ENCODE results near the gene TCHHL1. TPM values are rescaled to one million over a fixed set of nuclear protein-coding genes. Genes with fewer than 3 reads are reported as not detected.
"Not testable (repeated sequence)": the region's sequence is repeated elsewhere in the genome, so short reads cannot be mapped to it uniquely, and the experiment has no call there.

The TCHHL1 gene
- total RNA-seq, 1 donor from 2014 or later = not detected

- TF ChIP-seq, protein P1, sequence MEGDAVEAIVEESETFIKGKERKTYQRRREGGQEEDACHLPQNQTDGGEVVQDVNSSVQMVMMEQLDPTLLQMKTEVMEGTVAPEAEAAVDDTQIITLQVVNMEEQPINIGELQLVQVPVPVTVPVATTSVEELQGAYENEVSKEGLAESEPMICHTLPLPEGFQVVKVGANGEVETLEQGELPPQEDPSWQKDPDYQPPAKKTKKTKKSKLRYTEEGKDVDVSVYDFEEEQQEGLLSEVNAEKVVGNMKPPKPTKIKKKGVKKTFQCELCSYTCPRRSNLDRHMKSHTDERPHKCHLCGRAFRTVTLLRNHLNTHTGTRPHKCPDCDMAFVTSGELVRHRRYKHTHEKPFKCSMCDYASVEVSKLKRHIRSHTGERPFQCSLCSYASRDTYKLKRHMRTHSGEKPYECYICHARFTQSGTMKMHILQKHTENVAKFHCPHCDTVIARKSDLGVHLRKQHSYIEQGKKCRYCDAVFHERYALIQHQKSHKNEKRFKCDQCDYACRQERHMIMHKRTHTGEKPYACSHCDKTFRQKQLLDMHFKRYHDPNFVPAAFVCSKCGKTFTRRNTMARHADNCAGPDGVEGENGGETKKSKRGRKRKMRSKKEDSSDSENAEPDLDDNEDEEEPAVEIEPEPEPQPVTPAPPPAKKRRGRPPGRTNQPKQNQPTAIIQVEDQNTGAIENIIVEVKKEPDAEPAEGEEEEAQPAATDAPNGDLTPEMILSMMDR (IDR thresholded peaks at IDR 0.05; ENCODE audit: partially characterized antibody, unreplicated experiment) = no peak
- no peak for DNase-seq
- Mint-ChIP-seq H3K9me3 (ENCODE audit: unreplicated experiment) (no peaks in the 10 kb centered on the region), H3K27ac (ENCODE audit: unreplicated experiment) (no peak overlapping the region), H3K4me1 (ENCODE audit: low read depth, unreplicated experiment) (no peaks in the 10 kb centered on the region), H3K36me3 (ENCODE audit: unreplicated experiment) (no peaks in the 10 kb centered on the region), H3K4me3 (ENCODE audit: unreplicated experiment) (no peak overlapping the region), H3K27me3 (ENCODE audit: unreplicated experiment) (no peaks in the 10 kb centered on the region)
Measured at GRCh38 chr1:152086760-152087159, 2.1 kb downstream of the TCHHL1 start.

DNA sequence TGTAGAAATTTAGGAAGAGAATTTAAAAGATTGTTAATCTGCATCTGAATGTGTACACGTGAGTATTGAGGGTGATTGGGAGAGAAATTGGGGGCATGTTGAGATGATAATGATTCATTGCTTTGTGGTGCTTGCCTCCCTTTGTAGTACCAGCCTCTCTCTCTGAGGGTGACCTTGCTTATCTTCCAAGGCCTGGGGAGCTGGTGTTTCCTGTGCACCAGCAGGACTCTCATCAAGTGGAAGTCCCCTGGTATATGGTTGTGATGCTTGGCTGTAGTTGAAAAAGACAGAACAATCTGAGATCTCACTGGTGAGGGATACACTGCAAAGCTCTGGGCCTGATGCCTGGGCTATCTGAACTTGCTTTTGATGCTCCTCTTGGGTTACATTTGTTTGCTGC lies 4.0 kb downstream of the TCHHL1 start:
- TF ChIP-seq, protein P1 (IDR thresholded peaks at IDR 0.05; ENCODE audit: partially characterized antibody, unreplicated experiment) = no peak
- H3K9me3 Mint-ChIP-seq (ENCODE audit: unreplicated experiment) = no peaks in the 10 kb centered on the region
- no peaks in the 10 kb centered on the region for H3K4me1 Mint-ChIP-seq (ENCODE audit: low read depth, unreplicated experiment)
- H3K27me3 Mint-ChIP-seq (ENCODE audit: unreplicated experiment) = no peaks in the 10 kb centered on the region
- H3K36me3 Mint-ChIP-seq (ENCODE audit: unreplicated experiment) = no peaks in the 10 kb centered on the region
- DNase-seq = no peak
- no peak overlapping the region for H3K4me3 Mint-ChIP-seq (ENCODE audit: unreplicated experiment)
- no peak overlapping the region for H3K27ac Mint-ChIP-seq (ENCODE audit: unreplicated experiment)

GRCh38 chr1:152081026-152081425 lies 7.8 kb downstream of the TCHHL1 start:
- H3K4me1 Mint-ChIP-seq (ENCODE audit: low read depth, unreplicated experiment); DNase-seq; H3K36me3 Mint-ChIP-seq (ENCODE audit: unreplicated experiment); H3K9me3 Mint-ChIP-seq (ENCODE audit: unreplicated experiment); H3K27ac Mint-ChIP-seq (ENCODE audit: unreplicated experiment); H3K4me3 Mint-ChIP-seq (ENCODE audit: unreplicated experiment); H3K27me3 Mint-ChIP-seq (ENCODE audit: unreplicated experiment): not testable (repeated sequence)

DNA sequence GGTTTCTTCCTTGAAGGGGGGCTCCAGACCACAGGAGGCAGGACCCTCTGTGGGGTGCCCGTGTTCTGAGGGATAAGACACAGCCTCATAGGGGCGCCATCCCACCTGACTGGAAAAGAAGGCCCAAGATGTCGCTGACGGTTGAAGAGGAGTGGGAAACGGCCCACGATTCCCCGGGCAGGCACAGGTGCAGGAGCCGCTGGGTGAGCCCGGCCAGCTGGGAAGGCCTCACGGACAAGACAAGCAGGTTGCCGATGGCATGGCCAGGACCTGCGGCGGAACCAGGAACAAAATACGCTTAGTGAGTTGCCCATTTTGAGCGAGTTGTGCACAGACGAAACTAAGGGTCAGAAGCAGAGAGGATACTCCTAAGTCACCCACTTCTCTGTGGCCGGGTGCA lies 8.4 kb downstream of the TCHHL1 start:
- H3K27ac Mint-ChIP-seq (ENCODE audit: unreplicated experiment); H3K9me3 Mint-ChIP-seq (ENCODE audit: unreplicated experiment); H3K4me1 Mint-ChIP-seq (ENCODE audit: low read depth, unreplicated experiment); H3K27me3 Mint-ChIP-seq (ENCODE audit: unreplicated experiment); H3K4me3 Mint-ChIP-seq (ENCODE audit: unreplicated experiment); DNase-seq; H3K36me3 Mint-ChIP-seq (ENCODE audit: unreplicated experiment): not testable (repeated sequence)

GRCh38 chr1:152078831-152079441 lies 9.9 kb downstream of the TCHHL1 start:
- TF ChIP-seq, protein P1 (IDR thresholded peaks at IDR 0.05; ENCODE audit: partially characterized antibody, unreplicated experiment) = no peak
- DNase-seq = no peak
- no peak overlapping the region for H3K27ac Mint-ChIP-seq (ENCODE audit: unreplicated experiment)
- H3K4me3 Mint-ChIP-seq (ENCODE audit: unreplicated experiment) = no peak overlapping the region
- peaks cover 4% of the 10 kb centered on the region for H3K9me3 Mint-ChIP-seq (ENCODE audit: unreplicated experiment)
- no peaks in the 10 kb centered on the region for H3K4me1 Mint-ChIP-seq (ENCODE audit: low read depth, unreplicated experiment)
- H3K27me3 Mint-ChIP-seq (ENCODE audit: unreplicated experiment) = no peaks in the 10 kb centered on the region
- H3K36me3 Mint-ChIP-seq (ENCODE audit: unreplicated experiment) = peaks cover 4% of the 10 kb centered on the region

- Mint-ChIP-seq H3K27ac (ENCODE audit: unreplicated experiment) (no peak overlapping the region), H3K4me1 (ENCODE audit: low read depth, unreplicated experiment) (no peaks in the 10 kb centered on the region), H3K9me3 (ENCODE audit: unreplicated experiment) (no peaks in the 10 kb centered on the region), H3K36me3 (ENCODE audit: unreplicated experiment) (no peaks in the 10 kb centered on the region), H3K4me3 (ENCODE audit: unreplicated experiment) (no peak overlapping the region), H3K27me3 (ENCODE audit: unreplicated experiment) (peaks cover 2% of the 10 kb centered on the region)
- DNase-seq = no peak
- TF ChIP-seq, protein P1 (IDR thresholded peaks at IDR 0.05; ENCODE audit: partially characterized antibody, unreplicated experiment) = no peak
Measured at GRCh38 chr1:152072311-152072710, 16.6 kb downstream of the TCHHL1 start.

All from glutamatergic neuron (in vitro differentiated cells).